HuH-7.5 (cell line): ENCODE measurements around the gene MAGED4.
"Not testable (repeated sequence)": the region's sequence is repeated elsewhere in the genome, so short reads cannot be mapped to it uniquely, and the experiment has no call there.

ENCODE experiments used
- DNase-seq: peaks from one replicate; pipeline ENCODE4 v3.0.0; 2011; ENCODE audit warnings: low spot score

Gene MAGED4, protein sequence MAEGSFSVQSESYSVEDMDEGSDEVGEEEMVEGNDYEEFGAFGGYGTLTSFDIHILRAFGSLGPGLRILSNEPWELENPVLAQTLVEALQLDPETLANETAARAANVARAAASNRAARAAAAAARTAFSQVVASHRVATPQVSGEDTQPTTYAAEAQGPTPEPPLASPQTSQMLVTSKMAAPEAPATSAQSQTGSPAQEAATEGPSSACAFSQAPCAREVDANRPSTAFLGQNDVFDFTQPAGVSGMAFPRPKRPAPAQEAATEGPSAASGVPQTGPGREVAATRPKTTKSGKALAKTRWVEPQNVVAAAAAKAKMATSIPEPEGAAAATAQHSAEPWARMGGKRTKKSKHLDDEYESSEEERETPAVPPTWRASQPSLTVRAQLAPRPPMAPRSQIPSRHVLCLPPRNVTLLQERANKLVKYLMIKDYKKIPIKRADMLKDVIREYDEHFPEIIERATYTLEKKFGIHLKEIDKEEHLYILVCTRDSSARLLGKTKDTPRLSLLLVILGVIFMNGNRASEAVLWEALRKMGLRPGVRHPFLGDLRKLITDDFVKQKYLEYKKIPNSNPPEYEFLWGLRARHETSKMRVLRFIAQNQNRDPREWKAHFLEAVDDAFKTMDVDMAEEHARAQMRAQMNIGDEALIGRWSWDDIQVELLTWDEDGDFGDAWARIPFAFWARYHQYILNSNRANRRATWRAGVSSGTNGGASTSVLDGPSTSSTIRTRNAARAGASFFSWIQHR

DNA sequence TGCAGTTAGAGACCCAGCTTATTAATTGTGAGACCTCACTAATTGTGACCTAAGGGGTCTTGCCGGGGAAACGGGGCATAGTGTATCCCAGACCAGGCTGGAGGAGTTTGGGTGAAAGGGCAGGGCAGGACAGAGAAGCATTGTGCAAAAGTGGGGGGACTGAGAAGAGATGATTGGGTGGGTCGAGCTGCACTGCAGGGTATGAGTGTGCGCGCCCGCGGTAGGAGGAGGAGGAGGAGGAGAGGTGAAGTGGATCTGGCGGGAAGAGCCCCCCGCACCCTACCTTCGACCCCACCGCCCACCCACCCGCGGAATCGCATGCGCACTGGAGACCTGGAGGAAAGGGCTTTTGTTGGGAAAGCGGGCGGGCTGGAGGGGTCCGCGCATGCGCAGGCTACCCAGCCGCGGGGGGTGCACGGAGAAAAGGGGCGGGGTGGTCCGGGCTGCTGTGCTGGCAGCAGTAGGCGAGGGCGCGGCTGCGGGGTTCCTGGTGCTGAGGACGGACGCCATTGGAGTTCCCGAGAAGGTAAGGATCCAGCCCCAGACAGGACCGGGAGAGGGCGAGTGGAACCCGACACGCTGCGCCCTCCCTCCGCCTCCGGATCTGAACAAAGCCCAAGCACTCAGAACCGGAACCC is at the start of gene MAGED4:
Gene MAGED4 (plus strand): TSS at position 449 of the 638 bp plus-strand sequence. CDS start 1,035 bp downstream, outside the sequence.
- DNase-seq, result not testable (repeated sequence)

DNA sequence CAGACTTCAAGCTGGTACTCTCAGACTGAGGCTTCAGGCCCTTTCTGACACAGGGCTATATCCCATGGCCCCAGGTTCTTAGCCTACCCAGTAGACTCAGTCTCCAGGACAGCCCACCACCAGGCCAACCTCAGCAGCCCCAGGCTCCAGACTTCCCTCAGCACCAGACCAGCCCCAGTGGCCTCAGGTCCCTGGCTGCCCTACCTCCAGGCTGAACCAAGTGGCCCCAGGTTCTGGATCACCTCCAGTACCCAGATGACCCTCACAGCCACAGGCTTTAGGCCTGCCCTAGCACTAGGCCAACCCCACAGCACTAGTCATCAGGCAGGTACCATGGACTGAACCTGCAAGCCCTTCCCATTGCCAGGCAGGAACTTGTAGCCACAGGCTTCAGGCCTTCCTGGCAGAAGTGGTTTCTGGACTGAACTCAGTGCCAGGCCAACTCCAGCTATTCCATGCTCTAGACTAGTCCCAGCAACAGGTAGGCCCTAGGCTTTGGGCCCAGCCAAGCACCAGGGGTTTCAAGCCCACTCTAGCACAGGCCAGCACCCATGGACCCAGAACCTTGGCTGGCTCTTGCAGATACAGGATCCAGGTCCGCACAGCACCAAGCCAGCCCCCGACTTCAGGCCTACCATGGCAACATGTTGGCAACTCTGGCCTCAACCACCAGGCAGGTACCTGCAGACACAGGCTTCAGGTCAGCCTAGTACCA is 45.7 kb upstream of the MAGED4 start:
- no peak for DNase-seq

DNA sequence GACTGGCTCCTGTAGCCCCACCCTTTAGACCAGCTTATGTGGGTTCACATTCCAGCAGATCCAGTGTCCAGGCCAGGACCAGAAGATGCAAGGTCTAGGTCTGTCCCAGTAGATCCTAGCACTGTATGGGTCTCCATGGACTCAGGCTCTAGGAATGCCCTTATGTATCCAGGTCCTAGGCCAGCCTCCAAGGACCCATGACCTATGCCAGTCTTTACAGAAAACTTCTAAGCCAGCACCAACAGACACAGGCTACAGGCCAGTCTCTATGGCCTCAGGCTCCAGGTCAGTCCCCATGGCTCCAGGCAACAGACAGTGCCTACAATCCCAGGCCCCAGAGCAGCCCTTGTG is 45.2 kb upstream of the MAGED4 start:
- no peak for DNase-seq

DNA sequence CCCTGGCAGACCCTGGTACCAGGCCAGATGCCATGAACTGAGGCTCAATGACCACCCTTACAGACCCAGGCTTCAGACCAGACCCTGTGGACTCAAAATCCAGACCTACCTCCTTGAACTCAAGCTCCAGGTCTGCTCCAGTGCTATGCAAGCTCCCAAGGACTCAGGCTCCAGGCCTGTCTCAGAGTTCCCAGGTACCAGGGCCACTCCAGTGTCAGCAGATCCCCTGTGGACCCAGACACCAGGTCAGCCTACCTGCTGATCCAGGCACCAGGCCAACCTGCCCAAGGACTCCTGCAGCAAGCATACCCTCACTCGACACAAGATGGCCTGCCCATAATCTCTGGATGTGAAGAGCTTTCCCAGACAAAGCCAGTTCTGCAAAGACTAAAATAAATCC is 44.7 kb upstream of the MAGED4 start:
- DNase-seq, result no peak

DNA sequence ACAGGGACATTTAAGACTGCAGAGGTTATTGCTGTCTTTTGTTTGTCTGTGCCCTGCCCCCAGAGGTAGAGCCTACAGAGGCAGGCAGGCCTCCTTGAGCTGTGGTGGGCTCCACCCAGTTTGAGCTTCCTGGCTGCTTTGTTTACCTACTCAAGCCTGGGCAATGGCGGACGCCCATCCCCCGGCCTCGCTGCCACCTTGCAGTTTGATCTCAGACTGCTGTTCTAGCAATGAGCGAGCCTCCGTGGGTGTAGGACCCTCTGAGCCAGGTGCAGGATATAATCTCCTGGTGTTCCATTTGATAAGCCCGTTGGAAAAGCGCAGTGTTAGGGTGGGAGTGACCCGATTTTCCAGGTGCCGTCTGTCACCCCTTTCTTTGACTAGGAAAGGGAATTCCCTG is 34.0 kb upstream of the MAGED4 start:
- not testable (repeated sequence) for DNase-seq

DNA sequence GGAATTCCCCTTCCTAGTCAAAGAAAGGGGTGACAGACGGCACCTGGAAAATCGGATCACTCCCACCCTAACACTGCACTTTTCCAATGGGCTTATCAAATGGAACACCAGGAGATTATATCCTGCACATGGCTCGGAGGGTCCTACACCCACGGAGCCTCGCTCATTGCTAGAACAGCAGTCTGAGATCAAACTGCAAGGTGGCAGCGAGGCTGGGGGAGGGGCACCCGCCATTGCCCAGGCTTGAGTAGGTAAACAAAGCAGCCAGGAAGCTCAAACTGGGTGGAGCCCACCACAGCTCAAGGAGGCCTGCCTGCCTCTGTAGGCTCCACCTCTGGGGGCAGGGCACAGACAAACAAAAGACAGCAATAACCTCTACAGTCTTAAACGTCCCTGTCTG is 24.5 kb upstream of the MAGED4 start:
- DNase-seq, result not testable (repeated sequence)

DNA sequence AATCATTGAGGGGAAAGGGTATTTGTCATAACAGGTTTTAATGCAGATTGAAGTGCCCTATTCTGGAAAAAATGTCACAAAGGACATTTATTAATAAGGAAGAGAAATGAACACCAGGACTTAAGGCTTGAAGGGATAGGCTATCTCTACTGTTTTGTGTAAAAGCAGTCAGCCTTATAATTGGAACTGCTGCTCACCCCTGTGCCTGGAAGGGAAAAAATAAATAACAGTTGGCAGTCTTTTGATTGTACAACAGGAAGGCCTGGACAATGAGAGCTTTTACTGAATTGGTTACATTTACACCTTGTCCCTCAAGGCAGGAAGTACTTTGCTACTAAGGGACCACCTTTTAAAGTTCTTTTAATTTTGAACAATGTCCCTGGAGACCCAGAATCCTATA is 17.8 kb upstream of the MAGED4 start:
- no peak for DNase-seq

DNA sequence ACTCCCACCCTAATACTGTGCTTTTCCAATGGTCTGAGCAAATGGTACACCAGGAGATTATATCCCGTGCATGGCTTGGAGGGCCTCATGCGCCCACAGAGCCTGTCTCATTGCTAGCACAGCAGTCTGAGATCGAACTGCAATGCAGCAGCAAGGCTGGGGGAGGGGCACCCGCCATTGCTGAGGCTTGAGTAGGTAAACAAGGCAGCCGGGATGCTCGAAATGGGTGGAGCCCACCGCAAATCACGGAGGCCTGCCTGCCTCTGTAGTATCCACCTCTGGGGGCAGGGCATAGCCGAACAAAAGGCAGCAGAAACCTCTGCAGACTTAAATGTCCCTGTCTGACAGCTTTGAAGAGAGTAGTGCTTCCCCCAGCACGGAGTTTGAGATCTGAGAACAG is 13.6 kb upstream of the MAGED4 start:
- DNase-seq, result not testable (repeated sequence)

DNA sequence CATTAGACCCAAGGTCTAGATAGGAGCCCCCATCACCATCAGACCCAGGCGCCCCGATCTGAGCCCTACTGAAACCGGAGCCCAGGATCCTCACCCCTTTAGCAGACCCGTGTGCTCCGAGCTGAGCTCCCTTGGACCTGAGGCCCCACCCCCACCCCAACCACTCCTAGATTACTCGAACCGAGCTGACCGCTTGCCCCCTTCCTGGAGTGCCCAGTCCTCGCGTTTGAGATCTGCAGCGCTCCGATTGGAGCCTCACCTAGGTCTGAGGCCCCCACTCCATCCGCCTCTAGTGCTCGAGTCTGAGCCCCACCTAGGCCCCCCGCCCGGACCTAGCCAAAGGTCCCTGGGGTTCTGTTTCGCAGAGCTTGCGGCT is 378 bp downstream of the MAGED4 start:
- DNase-seq, result not testable (repeated sequence)

DNA sequence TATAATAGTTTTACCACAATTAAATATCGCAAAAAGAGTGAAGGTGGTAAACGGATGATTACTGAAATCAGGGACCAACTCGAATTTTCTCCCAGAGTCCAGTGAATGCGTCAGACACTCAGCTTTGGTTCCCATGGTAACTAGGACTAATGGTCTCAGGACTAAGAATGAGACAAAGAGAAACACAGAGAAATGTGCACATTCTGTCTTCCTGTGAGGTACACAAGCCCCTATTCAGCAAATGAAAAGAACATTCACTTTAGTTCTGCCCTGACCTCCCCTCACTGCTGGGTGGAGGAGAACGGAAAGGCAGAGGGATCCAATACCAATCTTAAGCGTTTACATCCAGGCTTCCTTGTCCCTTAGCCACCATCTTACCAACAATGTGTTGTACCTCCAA is 26.7 kb downstream of the MAGED4 start:
- DNase-seq, result not testable (repeated sequence)

DNA sequence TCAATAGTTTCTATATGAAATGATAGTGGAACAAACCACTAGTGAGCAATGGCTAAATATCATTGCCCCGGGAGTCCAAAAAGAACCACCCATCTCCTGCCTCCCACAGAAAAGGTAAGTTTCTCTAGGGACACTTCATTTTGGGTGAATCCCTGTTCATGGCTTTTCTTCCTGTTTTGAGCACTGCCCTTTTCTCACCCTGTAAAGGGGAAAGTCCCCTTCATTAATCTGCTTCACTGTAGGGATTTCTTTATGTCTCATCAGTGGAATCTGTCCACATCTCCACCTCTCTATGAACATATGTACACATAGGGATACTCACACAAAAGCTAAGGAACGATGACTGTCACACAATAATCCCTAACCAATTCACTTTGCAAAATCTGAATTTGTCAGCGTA is 28.6 kb downstream of the MAGED4 start:
- DNase-seq, result no peak

DNA sequence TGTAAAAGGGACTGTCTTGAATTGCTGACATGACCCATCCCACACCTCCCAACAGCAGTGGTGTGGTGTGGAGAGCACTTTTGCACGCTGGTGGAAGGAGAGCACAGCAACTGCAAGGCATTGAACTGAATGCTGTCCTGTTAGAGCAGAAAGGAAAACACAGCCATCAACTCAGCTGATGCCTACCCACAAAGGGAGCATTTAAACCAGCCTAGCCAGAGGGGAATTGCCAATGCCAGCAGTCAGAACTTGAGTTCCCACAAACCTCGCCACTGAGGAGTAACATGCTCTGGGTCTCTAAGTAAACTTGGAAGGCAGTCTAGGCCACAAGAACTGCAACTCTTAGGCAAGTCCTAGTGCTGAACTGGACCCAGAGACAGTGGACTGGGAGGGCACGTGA is 31.9 kb downstream of the MAGED4 start:
- no peak for DNase-seq

DNA sequence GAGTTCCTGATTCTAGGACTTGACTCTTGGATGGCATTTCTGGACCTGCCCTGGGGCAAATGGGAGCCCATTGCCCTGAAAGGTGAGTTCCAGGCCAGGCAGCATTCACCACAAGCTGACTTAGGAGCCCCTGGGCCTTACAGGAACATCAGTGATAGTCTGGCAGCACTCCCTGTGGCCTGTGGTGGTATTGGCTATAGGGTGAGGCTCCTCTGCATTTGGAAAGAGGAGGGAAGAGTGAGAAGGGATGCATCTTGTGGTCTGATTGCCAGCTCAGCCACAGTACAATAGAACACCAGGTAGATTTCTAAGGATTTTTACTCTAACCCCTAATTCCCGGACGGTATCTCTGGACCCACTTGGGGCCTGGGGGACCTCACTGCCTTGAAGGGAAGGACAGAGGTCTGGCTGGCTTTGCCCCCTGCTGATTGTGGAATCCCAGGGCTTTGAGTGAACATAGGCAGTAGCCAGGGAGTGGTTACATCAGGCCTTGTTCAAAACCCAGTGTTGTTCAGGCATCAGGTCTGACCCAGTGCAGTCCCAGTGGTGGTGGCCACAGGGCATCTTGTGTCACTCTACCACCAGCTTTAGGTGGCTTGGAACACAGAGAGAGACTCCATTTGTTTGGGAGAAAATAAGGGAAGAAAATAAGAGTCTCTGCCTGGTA is 32.9 kb downstream of the MAGED4 start:
- no peak for DNase-seq

DNA sequence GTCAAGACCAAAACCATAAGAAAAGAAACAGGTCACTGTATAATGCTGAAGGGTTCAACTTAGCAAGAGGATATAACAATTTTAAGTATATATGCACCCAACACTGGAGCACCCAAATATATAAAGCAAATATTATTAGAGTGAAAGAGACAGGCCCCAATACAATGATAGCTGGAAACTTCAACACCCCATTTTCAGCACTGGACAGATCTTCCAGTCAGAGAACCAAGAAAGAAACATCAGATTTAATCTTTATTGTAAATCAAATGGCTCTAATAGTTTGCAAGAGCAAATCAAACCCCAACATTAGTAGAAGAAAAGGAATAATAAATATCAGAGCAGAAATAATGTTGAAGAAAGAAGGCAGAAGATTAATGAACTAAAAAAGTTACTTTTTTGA is 36.2 kb downstream of the MAGED4 start:
- DNase-seq, result no peak
